ENCODE data around the gene TBCA.
"Not testable (repeated sequence)": the region's sequence is repeated elsewhere in the genome, so short reads cannot be mapped to it uniquely, and the experiment has no call there.

TBCA gene

GRCh38 chr5:77709993-77710685, 66.0 kb downstream of the TBCA start:
- no peaks in the 10 kb centered on the region for H3K27me3 ChIP-seq (ENCODE audit: insufficient read depth, poor library complexity, severe bottlenecking)
- peaks cover 63% of the 10 kb centered on the region for H3K36me3 ChIP-seq (ENCODE audit: low read depth)
- H3K27ac ChIP-seq (ENCODE audit: poor library complexity, severe bottlenecking), result no peak overlapping the region
- no peak overlapping the region for H3K4me3 ChIP-seq (ENCODE audit: severe bottlenecking)
- no peak for DNase-seq (ENCODE audit: low spot score)
- H3K9me3 ChIP-seq (ENCODE audit: severe bottlenecking), result peaks cover 3% of the 10 kb centered on the region
- ATAC-seq (ENCODE audit: low read depth), result no peak
- no peak for TF ChIP-seq CTCF (IDR thresholded peaks at IDR 0.05; ENCODE audit: poor library complexity, severe bottlenecking)
- no peaks in the 10 kb centered on the region for H3K4me1 ChIP-seq (ENCODE audit: insufficient read depth, poor library complexity, severe bottlenecking)

- no peak for TF ChIP-seq CTCF (IDR thresholded peaks at IDR 0.05; ENCODE audit: poor library complexity, severe bottlenecking)
- no peak overlapping the region for H3K4me3 ChIP-seq (ENCODE audit: severe bottlenecking)
- no peaks in the 10 kb centered on the region for H3K4me1 ChIP-seq (ENCODE audit: insufficient read depth, poor library complexity, severe bottlenecking)
- ATAC-seq (ENCODE audit: low read depth), result no peak
- H3K27ac ChIP-seq (ENCODE audit: poor library complexity, severe bottlenecking), result no peak overlapping the region
- no peak for DNase-seq (ENCODE audit: low spot score)
- H3K36me3 ChIP-seq (ENCODE audit: low read depth), result peaks cover 71% of the 10 kb centered on the region
- peaks cover 3% of the 10 kb centered on the region for H3K9me3 ChIP-seq (ENCODE audit: severe bottlenecking)
- no peaks in the 10 kb centered on the region for H3K27me3 ChIP-seq (ENCODE audit: insufficient read depth, poor library complexity, severe bottlenecking)
These were observed 66.8 kb downstream of the TBCA start for GRCh38 chr5:77709340-77709739.

GRCh38 chr5:77707791-77708190, 68.3 kb downstream of the TBCA start:
- Histone ChIP-seq H3K4me1 (ENCODE audit: insufficient read depth, poor library complexity, severe bottlenecking) (no peaks in the 10 kb centered on the region), H3K27me3 (ENCODE audit: insufficient read depth, poor library complexity, severe bottlenecking) (no peaks in the 10 kb centered on the region), H3K36me3 (ENCODE audit: low read depth) (peaks cover 84% of the 10 kb centered on the region), H3K9me3 (ENCODE audit: severe bottlenecking) (peaks cover 3% of the 10 kb centered on the region), H3K4me3 (ENCODE audit: severe bottlenecking) (no peak overlapping the region), H3K27ac (ENCODE audit: poor library complexity, severe bottlenecking) (no peak overlapping the region)
- TF ChIP-seq CTCF (IDR thresholded peaks at IDR 0.05; ENCODE audit: poor library complexity, severe bottlenecking), result no peak
- DNase-seq (ENCODE audit: low spot score) (no peak), ATAC-seq (ENCODE audit: low read depth) (no peak)

- H3K4me3 ChIP-seq (ENCODE audit: severe bottlenecking); H3K9me3 ChIP-seq (ENCODE audit: severe bottlenecking); H3K27ac ChIP-seq (ENCODE audit: poor library complexity, severe bottlenecking); ATAC-seq (ENCODE audit: low read depth); H3K27me3 ChIP-seq (ENCODE audit: insufficient read depth, poor library complexity, severe bottlenecking); H3K4me1 ChIP-seq (ENCODE audit: insufficient read depth, poor library complexity, severe bottlenecking); DNase-seq (ENCODE audit: low spot score): not testable (repeated sequence)
- peaks cover 67% of the 10 kb centered on the region for H3K36me3 ChIP-seq (ENCODE audit: low read depth)
These were observed 76.6 kb downstream of the TBCA start for GRCh38 chr5:77699569-77699968.

- ATAC-seq (ENCODE audit: low read depth) (no peak), DNase-seq (ENCODE audit: low spot score) (no peak)
- Histone ChIP-seq H3K4me3 (ENCODE audit: severe bottlenecking) (no peak overlapping the region), H3K27me3 (ENCODE audit: insufficient read depth, poor library complexity, severe bottlenecking) (no peaks in the 10 kb centered on the region), H3K9me3 (ENCODE audit: severe bottlenecking) (no peaks in the 10 kb centered on the region), H3K27ac (ENCODE audit: poor library complexity, severe bottlenecking) (no peak overlapping the region), H3K36me3 (ENCODE audit: low read depth) (peaks cover 62% of the 10 kb centered on the region), H3K4me1 (ENCODE audit: insufficient read depth, poor library complexity, severe bottlenecking) (no peaks in the 10 kb centered on the region)
- no peak for TF ChIP-seq CTCF (IDR thresholded peaks at IDR 0.05; ENCODE audit: poor library complexity, severe bottlenecking)
These were observed 77.2 kb downstream of the TBCA start for GRCh38 chr5:77698920-77699319.

Data from RWPE2 (cell line).